C4-2B (cell line): Measurements from ENCODE around the gene CDO1.

ENCODE experiments used
- H3K27ac ChIP-seq: fragments of 450-650 bp; 2 replicates; pipeline ENCODE4 v1.5.1; 2017
- CTCF ChIP-seq: fragments of 450-650 bp; conservative IDR thresholded peaks from 2 replicates; pipeline ENCODE4 v1.5.1; 2017; ENCODE audit warnings: mild to moderate bottlenecking
- ZFX ChIP-seq: fragments of 450-650 bp; IDR thresholded peaks from 2 replicates; pipeline ENCODE4 v1.6.1; 2017

Gene CDO1

GRCh38 chr5:115850744-115851416 lies 34.4 kb upstream of the CDO1 start:
- H3K27ac ChIP-seq, result no peak overlapping the region
- no peak for TF ChIP-seq CTCF
- TF ChIP-seq ZFX, result no peak

- TF ChIP-seq CTCF, result no peak
- no peak for TF ChIP-seq ZFX
- no peak overlapping the region for H3K27ac ChIP-seq
These were observed 32.9 kb upstream of the CDO1 start for GRCh38 chr5:115849258-115849798.

- no peak for TF ChIP-seq ZFX
- no peak for TF ChIP-seq CTCF
- no peak overlapping the region for H3K27ac ChIP-seq
These were observed 30.8 kb upstream of the CDO1 start for GRCh38 chr5:115847290-115847689.

GRCh38 chr5:115844321-115844817 lies 27.9 kb upstream of the CDO1 start:
- no peak overlapping the region for H3K27ac ChIP-seq
- TF ChIP-seq ZFX, result no peak

- TF ChIP-seq CTCF (no peak), ZFX (no peak)
- H3K27ac ChIP-seq, result no peak overlapping the region
These were observed 27.1 kb upstream of the CDO1 start for GRCh38 chr5:115843444-115844130.

- TF ChIP-seq ZFX (no peak), CTCF (0 out of 2 replicates have a peak, but pooled peaks have one; percentile 1)
These were observed 26.5 kb upstream of the CDO1 start for GRCh38 chr5:115842952-115843351.

GRCh38 chr5:115842089-115842935 lies 25.9 kb upstream of the CDO1 start:
- TF ChIP-seq ZFX, result no peak
- TF ChIP-seq CTCF, result peak; percentile 13
- H3K27ac ChIP-seq, result peak overlapping the region; percentile 84

More at GRCh38 chr5:115842952-115843351, 26.5 kb upstream of the CDO1 start:
- no peak overlapping the region for H3K27ac ChIP-seq
